HepG2 (cell line): ENCODE results near the gene CYBC1. TPM values are rescaled to one million over a fixed set of nuclear protein-coding genes. Genes with fewer than 3 reads are reported as not detected.

Experiments used
- CBFB ChIP-seq: sonication (generic); formaldehyde crosslinking; IDR thresholded peaks from 2 replicates; pipeline ENCODE4 v1.4.0; 2020; ENCODE audit warnings: missing genetic modification reagents
- NCOA5 ChIP-seq: sonication (generic); formaldehyde crosslinking; IDR thresholded peaks from 2 replicates; pipeline ENCODE4 v1.4.0; 2020; ENCODE audit warnings: missing genetic modification reagents
- SALL1 ChIP-seq: sonication (generic); formaldehyde crosslinking; IDR thresholded peaks from 2 replicates; pipeline ENCODE4 v1.8.0; 2022; ENCODE audit warnings: mild to moderate bottlenecking, missing genetic modification reagents
- SMYD3 ChIP-seq: sonication (generic); formaldehyde crosslinking; IDR thresholded peaks from 2 replicates; pipeline ENCODE4 v1.8.1; 2023; ENCODE audit warnings: mild to moderate bottlenecking, missing genetic modification reagents
- SRY ChIP-seq: sonication (generic); formaldehyde crosslinking; IDR thresholded peaks from 2 replicates; pipeline ENCODE4 v1.8.0; 2022; ENCODE audit warnings: mild to moderate bottlenecking, missing genetic modification reagents
- TBX2 ChIP-seq: sonication (generic); formaldehyde crosslinking; IDR thresholded peaks from 2 replicates; pipeline ENCODE4 v1.5.0; 2020; ENCODE audit warnings: missing genetic modification reagents, mild to moderate bottlenecking, borderline replicate concordance
- TEAD3 ChIP-seq: optimal IDR thresholded peaks from 2 replicates; pipeline ENCODE3; 2016; ENCODE audit warnings: borderline replicate concordance
- TOPORS ChIP-seq: sonication (generic); formaldehyde crosslinking; IDR thresholded peaks from 2 replicates; pipeline ENCODE4 v1.8.0; 2023; ENCODE audit warnings: mild to moderate bottlenecking, missing genetic modification reagents
- ZIK1 ChIP-seq: sonication (generic); formaldehyde crosslinking; IDR thresholded peaks from 2 replicates; pipeline ENCODE4 v1.5.0; 2020; ENCODE audit warnings: mild to moderate bottlenecking, low read depth, missing genetic modification reagents, borderline replicate concordance
- ZMYM3 ChIP-seq: sonication (generic); formaldehyde crosslinking; IDR thresholded peaks from 2 replicates; pipeline ENCODE4 v1.5.1; 2020; ENCODE audit warnings: mild to moderate bottlenecking, missing genetic modification reagents
- ZNF761 ChIP-seq: sonication (generic); formaldehyde crosslinking; conservative IDR thresholded peaks from 2 replicates; pipeline ENCODE4 v1.4.0; 2020; ENCODE audit warnings: mild to moderate bottlenecking, missing genetic modification reagents
- polyA plus RNA-seq, 8 experiments: library from polyadenylated mRNA; depleted of rRNA in 3 of 8; stranded (reverse) in 7 of 8; unstranded in 1 of 8; fragments of >200 nt; fragmentation: Illumina TruSeq in 4 of 8; extraction: Trizol in 4 of 8; gene quantifications; 2 replicates each; pipeline versions ENCODE4 v1.2.1 to v1.2.3, GENCODE V29; 2011 to 2016; ENCODE audit warnings: low read depth in 4 of 8, missing spikeins in 1 of 8, mixed read lengths in 1 of 8; ENCODE audit not compliant: insufficient read depth in 1 of 8
- total RNA-seq, 5 experiments: library from RNA; depleted of rRNA; stranded (reverse); fragments of >200 nt; fragmentation: Illumina TruSeq; extraction: Trizol; gene quantifications; 2 replicates each; pipeline ENCODE4 v1.2.3, GENCODE V29; 2016; ENCODE audit warnings: low read depth in 1 of 5
- TF ChIP-seq, protein P1 (sequence below): IDR thresholded peaks from 2 replicates; pipeline ENCODE4 v1.6.1; 2016; ENCODE audit warnings: low read depth
- TF ChIP-seq, protein P2 (sequence below): sonication (generic); formaldehyde crosslinking; IDR thresholded peaks from 2 replicates; pipeline ENCODE4 v1.8.0; 2022; ENCODE audit warnings: missing genetic modification reagents, mild to moderate bottlenecking, moderate library complexity, borderline replicate concordance
- TF ChIP-seq, protein P3 (sequence below): sonication (generic); formaldehyde crosslinking; IDR thresholded peaks from 2 replicates; pipeline ENCODE4 v1.4.0; 2020; ENCODE audit warnings: low read depth, missing genetic modification reagents
- TF ChIP-seq, protein P4 (sequence below): sonication (generic); formaldehyde crosslinking; IDR thresholded peaks from 2 replicates; pipeline ENCODE4 v1.4.0; 2020; ENCODE audit warnings: low read depth, mild to moderate bottlenecking, missing genetic modification reagents
- TF ChIP-seq, protein P5 (sequence below): sonication (generic); formaldehyde crosslinking; IDR thresholded peaks from 2 replicates; pipeline ENCODE4 v1.5.0; 2020; ENCODE audit warnings: missing genetic modification reagents, mild to moderate bottlenecking, borderline replicate concordance

CYBC1 gene
- total and polyA plus RNA-seq, 2 of the 13 experiments (the other 11 are each of a cell fraction or from before 2014, with no cell fraction given): 43.4 to 44.1 TPM

DNA sequence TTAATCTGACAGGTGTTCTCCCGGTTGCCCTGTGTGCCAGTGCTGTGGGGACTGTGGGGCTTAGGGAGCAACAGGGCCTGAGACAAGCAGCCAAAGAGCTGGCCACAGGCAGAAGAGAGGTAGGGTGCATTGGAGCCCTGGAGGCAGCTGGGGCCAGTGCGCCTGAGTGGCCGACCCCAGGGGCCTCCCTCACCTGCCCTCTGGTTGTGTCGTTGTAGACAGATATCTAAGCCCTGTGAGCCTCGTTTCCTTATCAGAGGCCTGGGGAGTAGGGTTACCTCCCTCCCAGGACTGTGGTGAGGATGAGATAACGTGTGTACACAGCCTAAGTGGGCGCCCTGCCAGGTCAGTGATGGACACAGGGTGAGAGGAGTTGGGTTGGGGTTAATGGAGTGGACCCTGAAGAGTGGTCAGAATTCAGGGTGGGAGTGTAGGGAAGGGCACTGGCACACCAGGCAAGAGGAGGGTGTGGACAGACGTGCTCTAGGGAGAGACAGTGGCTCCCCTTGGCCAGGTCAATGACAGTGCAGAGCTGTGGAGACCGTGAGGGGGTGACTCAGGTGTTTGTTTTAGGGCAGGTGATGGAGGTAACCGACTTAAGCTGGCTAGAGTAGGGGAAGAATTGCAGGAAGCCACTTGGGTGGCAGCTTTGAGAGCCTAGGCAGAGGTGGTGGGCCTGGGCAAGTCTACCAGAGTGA, 11.4 kb upstream of the CYBC1 start (continued):
- TF ChIP-seq ZNF761 (CRISPR knock-in tag) (no peak), SRY (CRISPR knock-in tag) (0 out of 2 replicates have a peak, but pooled peaks have one; percentile 15), ZIK1 (CRISPR knock-in tag) (peak; percentile 62; the same call in 1 of the 2 replicates), NCOA5 (CRISPR knock-in tag) (no peak), TBX2 (peak; percentile 91), SMYD3 (CRISPR knock-in tag) (no peak), CBFB (CRISPR knock-in tag) (peak; percentile 95), ZMYM3 (no peak), TEAD3 (CRISPR knock-in tag) (peak; percentile 64), SALL1 (peak; percentile 88), TOPORS (CRISPR knock-in tag) (peak; percentile 84)
- TF ChIP-seq, protein P1, sequence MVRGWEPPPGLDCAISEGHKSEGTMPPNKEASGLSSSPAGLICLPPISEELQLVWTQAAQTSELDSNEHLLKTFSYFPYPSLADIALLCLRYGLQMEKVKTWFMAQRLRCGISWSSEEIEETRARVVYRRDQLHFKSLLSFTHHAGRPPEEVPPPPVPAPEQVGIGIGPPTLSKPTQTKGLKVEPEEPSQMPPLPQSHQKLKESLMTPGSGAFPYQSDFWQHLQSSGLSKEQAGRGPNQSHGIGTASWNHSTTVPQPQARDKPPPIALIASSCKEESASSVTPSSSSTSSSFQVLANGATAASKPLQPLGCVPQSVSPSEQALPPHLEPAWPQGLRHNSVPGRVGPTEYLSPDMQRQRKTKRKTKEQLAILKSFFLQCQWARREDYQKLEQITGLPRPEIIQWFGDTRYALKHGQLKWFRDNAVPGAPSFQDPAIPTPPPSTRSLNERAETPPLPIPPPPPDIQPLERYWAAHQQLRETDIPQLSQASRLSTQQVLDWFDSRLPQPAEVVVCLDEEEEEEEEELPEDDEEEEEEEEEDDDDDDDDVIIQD (CRISPR knock-in tag): 0 out of 2 replicates have a peak, but pooled peaks have one; percentile 30
- TF ChIP-seq, protein P2, sequence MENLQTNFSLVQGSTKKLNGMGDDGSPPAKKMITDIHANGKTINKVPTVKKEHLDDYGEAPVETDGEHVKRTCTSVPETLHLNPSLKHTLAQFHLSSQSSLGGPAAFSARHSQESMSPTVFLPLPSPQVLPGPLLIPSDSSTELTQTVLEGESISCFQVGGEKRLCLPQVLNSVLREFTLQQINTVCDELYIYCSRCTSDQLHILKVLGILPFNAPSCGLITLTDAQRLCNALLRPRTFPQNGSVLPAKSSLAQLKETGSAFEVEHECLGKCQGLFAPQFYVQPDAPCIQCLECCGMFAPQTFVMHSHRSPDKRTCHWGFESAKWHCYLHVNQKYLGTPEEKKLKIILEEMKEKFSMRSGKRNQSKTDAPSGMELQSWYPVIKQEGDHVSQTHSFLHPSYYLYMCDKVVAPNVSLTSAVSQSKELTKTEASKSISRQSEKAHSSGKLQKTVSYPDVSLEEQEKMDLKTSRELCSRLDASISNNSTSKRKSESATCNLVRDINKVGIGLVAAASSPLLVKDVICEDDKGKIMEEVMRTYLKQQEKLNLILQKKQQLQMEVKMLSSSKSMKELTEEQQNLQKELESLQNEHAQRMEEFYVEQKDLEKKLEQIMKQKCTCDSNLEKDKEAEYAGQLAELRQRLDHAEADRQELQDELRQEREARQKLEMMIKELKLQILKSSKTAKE: no peak; the same call in 1 of the 2 replicates
- TF ChIP-seq, protein P3, sequence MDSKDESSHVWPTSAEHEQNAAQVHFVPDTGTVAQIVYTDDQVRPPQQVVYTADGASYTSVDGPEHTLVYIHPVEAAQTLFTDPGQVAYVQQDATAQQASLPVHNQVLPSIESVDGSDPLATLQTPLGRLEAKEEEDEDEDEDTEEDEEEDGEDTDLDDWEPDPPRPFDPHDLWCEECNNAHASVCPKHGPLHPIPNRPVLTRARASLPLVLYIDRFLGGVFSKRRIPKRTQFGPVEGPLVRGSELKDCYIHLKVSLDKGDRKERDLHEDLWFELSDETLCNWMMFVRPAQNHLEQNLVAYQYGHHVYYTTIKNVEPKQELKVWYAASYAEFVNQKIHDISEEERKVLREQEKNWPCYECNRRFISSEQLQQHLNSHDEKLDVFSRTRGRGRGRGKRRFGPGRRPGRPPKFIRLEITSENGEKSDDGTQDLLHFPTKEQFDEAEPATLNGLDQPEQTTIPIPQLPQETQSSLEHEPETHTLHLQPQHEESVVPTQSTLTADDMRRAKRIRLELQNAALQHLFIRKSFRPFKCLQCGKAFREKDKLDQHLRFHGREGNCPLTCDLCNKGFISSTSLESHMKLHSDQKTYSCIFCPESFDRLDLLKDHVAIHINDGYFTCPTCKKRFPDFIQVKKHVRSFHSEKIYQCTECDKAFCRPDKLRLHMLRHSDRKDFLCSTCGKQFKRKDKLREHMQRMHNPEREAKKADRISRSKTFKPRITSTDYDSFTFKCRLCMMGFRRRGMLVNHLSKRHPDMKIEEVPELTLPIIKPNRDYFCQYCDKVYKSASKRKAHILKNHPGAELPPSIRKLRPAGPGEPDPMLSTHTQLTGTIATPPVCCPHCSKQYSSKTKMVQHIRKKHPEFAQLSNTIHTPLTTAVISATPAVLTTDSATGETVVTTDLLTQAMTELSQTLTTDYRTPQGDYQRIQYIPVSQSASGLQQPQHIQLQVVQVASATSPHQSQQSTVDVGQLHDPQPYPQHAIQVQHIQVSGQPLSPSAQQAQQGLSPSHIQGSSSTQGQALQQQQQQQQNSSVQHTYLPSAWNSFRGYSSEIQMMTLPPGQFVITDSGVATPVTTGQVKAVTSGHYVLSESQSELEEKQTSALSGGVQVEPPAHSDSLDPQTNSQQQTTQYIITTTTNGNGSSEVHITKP (CRISPR knock-in tag): peak; percentile 33; the same call in 1 of the 2 replicates
- TF ChIP-seq, protein P4, sequence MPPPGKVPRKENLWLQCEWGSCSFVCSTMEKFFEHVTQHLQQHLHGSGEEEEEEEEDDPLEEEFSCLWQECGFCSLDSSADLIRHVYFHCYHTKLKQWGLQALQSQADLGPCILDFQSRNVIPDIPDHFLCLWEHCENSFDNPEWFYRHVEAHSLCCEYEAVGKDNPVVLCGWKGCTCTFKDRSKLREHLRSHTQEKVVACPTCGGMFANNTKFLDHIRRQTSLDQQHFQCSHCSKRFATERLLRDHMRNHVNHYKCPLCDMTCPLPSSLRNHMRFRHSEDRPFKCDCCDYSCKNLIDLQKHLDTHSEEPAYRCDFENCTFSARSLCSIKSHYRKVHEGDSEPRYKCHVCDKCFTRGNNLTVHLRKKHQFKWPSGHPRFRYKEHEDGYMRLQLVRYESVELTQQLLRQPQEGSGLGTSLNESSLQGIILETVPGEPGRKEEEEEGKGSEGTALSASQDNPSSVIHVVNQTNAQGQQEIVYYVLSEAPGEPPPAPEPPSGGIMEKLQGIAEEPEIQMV (CRISPR knock-in tag): no peak
- TF ChIP-seq, protein P5, sequence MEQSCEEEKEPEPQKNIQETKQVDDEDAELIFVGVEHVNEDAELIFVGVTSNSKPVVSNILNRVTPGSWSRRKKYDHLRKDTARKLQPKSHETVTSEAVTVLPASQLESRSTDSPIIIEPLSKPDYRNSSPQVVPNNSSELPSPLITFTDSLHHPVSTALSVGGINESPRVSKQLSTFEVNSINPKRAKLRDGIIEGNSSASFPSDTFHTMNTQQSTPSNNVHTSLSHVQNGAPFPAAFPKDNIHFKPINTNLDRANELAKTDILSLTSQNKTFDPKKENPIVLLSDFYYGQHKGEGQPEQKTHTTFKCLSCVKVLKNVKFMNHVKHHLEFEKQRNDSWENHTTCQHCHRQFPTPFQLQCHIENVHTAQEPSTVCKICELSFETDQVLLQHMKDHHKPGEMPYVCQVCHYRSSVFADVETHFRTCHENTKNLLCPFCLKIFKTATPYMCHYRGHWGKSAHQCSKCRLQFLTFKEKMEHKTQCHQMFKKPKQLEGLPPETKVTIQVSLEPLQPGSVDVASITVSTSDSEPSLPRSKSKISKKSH: peak; percentile 4; the same call in 1 of the 2 replicates
